Activated CD4-positive, alpha-beta T cell treated with anti-CD3 and anti-CD28 coated beads, Interleukin-2, amount 10 ng/mL, durations not matched to agents 24 days and 14 days (primary cell): ENCODE results near the gene TAGLN2. TPM values are rescaled to one million over a fixed set of nuclear protein-coding genes. Genes with fewer than 3 reads are reported as not detected.
A peak's percentile ranks its signal among the peaks of the same experiment; 100 is the strongest.

ENCODE experiments used
- DNase-seq: peaks from one replicate; pipeline ENCODE4 v3.0.0; 2022
- H3K27ac Mint-ChIP-seq: one replicate; pipeline ENCODE4 v1.8.0; 2022; ENCODE audit warnings: mild to moderate bottlenecking, mixed read lengths
- H3K27me3 Mint-ChIP-seq: one replicate; pipeline ENCODE4 v1.8.0; 2022; ENCODE audit warnings: mixed read lengths
- H3K36me3 Mint-ChIP-seq: one replicate; pipeline ENCODE4 v1.8.0; 2022; ENCODE audit warnings: low read depth, mild to moderate bottlenecking, mixed read lengths
- H3K4me1 Mint-ChIP-seq: one replicate; pipeline ENCODE4 v1.8.0; 2021; ENCODE audit warnings: mixed read lengths
- H3K4me3 Mint-ChIP-seq: one replicate; pipeline ENCODE4 v1.8.0; 2022; ENCODE audit warnings: mild to moderate bottlenecking, moderate library complexity, mixed read lengths
- H3K9me3 Mint-ChIP-seq: one replicate; pipeline ENCODE4 v1.8.0; 2021; ENCODE audit warnings: mixed read lengths
- intact Hi-C: fragments of 100-400 bp; cut with micrococcal nuclease; formaldehyde crosslinking; loops from one replicate; pipeline ENCODE4 v1.15.1; 2023
- total RNA-seq: library from RNA; stranded (reverse); gene quantifications from 2 replicates; pipeline ENCODE4 v1.2.3, GENCODE V29; 2022

TAGLN2 gene
- total RNA-seq, result 488 and 517 TPM in 2 replicates

- Mint-ChIP-seq H3K4me1 (peaks cover 45% of the 10 kb centered on the region), H3K36me3 (peaks cover 30% of the 10 kb centered on the region), H3K27me3 (no peaks in the 10 kb centered on the region), H3K27ac (peak within 1 kb of the TSS; percentile 98), H3K4me3 (peak within 1 kb of the TSS; percentile 92), H3K9me3 (no peaks in the 10 kb centered on the region)
- DNase-seq, result peak; percentile 98
- intact Hi-C loops, result loop anchor here (1.0 to 10.0 kb wide), 5 partner anchors 106 to 848 kb away; partner anchors contain the start of genes AIM2, DCAF8 and PIGM
These were observed at the start of gene TAGLN2 for GRCh38 chr1:159924791-159925718. Gene TAGLN2, minus strand, starts transcription at chr1:159925507. Its CDS starts 4,998 bp downstream, at chr1:159920509.

GRCh38 chr1:159974350-159974965 is 49.2 kb upstream of the TAGLN2 start:
- Mint-ChIP-seq H3K4me1 (no peaks in the 10 kb centered on the region), H3K27me3 (peaks cover 19% of the 10 kb centered on the region), H3K9me3 (no peaks in the 10 kb centered on the region), H3K4me3 (no peak overlapping the region), H3K27ac (no peak overlapping the region), H3K36me3 (no peaks in the 10 kb centered on the region)
- no peak for DNase-seq
- intact Hi-C loops, result no loop called here

- intact Hi-C loops, result no loop called here
- peaks cover 21% of the 10 kb centered on the region for H3K27me3 Mint-ChIP-seq
- H3K36me3 Mint-ChIP-seq, result no peaks in the 10 kb centered on the region
- H3K4me1 Mint-ChIP-seq, result no peaks in the 10 kb centered on the region
- no peak overlapping the region for H3K4me3 Mint-ChIP-seq
- H3K9me3 Mint-ChIP-seq, result no peaks in the 10 kb centered on the region
- DNase-seq, result no peak
- no peak overlapping the region for H3K27ac Mint-ChIP-seq
These were observed 48.1 kb upstream of the TAGLN2 start for GRCh38 chr1:159973350-159973940.

GRCh38 chr1:159972443-159973205 is 47.3 kb upstream of the TAGLN2 start:
- H3K27me3 Mint-ChIP-seq, result peaks cover 25% of the 10 kb centered on the region
- no peaks in the 10 kb centered on the region for H3K4me1 Mint-ChIP-seq
- no peaks in the 10 kb centered on the region for H3K9me3 Mint-ChIP-seq
- no peaks in the 10 kb centered on the region for H3K36me3 Mint-ChIP-seq
- no peak for DNase-seq
- H3K4me3 Mint-ChIP-seq, result no peak overlapping the region
- intact Hi-C loops, result no loop called here
- no peak overlapping the region for H3K27ac Mint-ChIP-seq

GRCh38 chr1:159970932-159971342 is 45.6 kb upstream of the TAGLN2 start:
- Mint-ChIP-seq H3K4me3 (no peak overlapping the region), H3K36me3 (no peaks in the 10 kb centered on the region), H3K9me3 (no peaks in the 10 kb centered on the region), H3K4me1 (no peaks in the 10 kb centered on the region), H3K27ac (no peak overlapping the region), H3K27me3 (peaks cover 30% of the 10 kb centered on the region)
- intact Hi-C loops, result no loop called here
- DNase-seq, result no peak

GRCh38 chr1:159968901-159969300 is 43.6 kb upstream of the TAGLN2 start:
- peaks cover 41% of the 10 kb centered on the region for H3K27me3 Mint-ChIP-seq
- DNase-seq, result no peak
- H3K9me3 Mint-ChIP-seq, result no peaks in the 10 kb centered on the region
- no peaks in the 10 kb centered on the region for H3K4me1 Mint-ChIP-seq
- H3K27ac Mint-ChIP-seq, result no peak overlapping the region
- no peaks in the 10 kb centered on the region for H3K36me3 Mint-ChIP-seq
- intact Hi-C loops, result no loop called here
- no peak overlapping the region for H3K4me3 Mint-ChIP-seq

GRCh38 chr1:159965263-159965662 is 40.0 kb upstream of the TAGLN2 start:
- DNase-seq, result no peak
- H3K36me3 Mint-ChIP-seq, result no peaks in the 10 kb centered on the region
- no peak overlapping the region for H3K27ac Mint-ChIP-seq
- intact Hi-C loops, result no loop called here
- H3K4me3 Mint-ChIP-seq, result no peak overlapping the region
- no peaks in the 10 kb centered on the region for H3K4me1 Mint-ChIP-seq
- H3K9me3 Mint-ChIP-seq, result no peaks in the 10 kb centered on the region
- peaks cover 37% of the 10 kb centered on the region for H3K27me3 Mint-ChIP-seq

- H3K9me3 Mint-ChIP-seq, result no peaks in the 10 kb centered on the region
These were observed 38.8 kb upstream of the TAGLN2 start for GRCh38 chr1:159964144-159964543.

GRCh38 chr1:159962176-159962575 is 36.9 kb upstream of the TAGLN2 start:
- intact Hi-C loops, result no loop called here
- Mint-ChIP-seq H3K36me3 (no peaks in the 10 kb centered on the region), H3K27ac (no peak overlapping the region), H3K4me3 (no peak overlapping the region), H3K4me1 (no peaks in the 10 kb centered on the region), H3K27me3 (peaks cover 22% of the 10 kb centered on the region), H3K9me3 (no peaks in the 10 kb centered on the region)
- no peak for DNase-seq

More at GRCh38 chr1:159964144-159964543, 38.8 kb upstream of the TAGLN2 start:
- no peaks in the 10 kb centered on the region for H3K4me1 Mint-ChIP-seq
- intact Hi-C loops, result no loop called here
- DNase-seq, result no peak
- H3K27me3 Mint-ChIP-seq, result peaks cover 37% of the 10 kb centered on the region
- H3K27ac Mint-ChIP-seq, result no peak overlapping the region
- H3K36me3 Mint-ChIP-seq, result no peaks in the 10 kb centered on the region
- H3K4me3 Mint-ChIP-seq, result no peak overlapping the region

- DNase-seq, result no peak
- Mint-ChIP-seq H3K36me3 (no peaks in the 10 kb centered on the region), H3K4me3 (no peak overlapping the region), H3K27ac (no peak overlapping the region), H3K4me1 (no peaks in the 10 kb centered on the region), H3K27me3 (peaks cover 19% of the 10 kb centered on the region), H3K9me3 (no peaks in the 10 kb centered on the region)
- intact Hi-C loops, result no loop called here
These were observed 36.3 kb upstream of the TAGLN2 start for GRCh38 chr1:159961636-159962035.

- Mint-ChIP-seq H3K27ac (no peak overlapping the region), H3K27me3 (peaks cover 16% of the 10 kb centered on the region), H3K4me3 (no peak overlapping the region), H3K4me1 (no peaks in the 10 kb centered on the region), H3K36me3 (no peaks in the 10 kb centered on the region), H3K9me3 (no peaks in the 10 kb centered on the region)
- intact Hi-C loops, result no loop called here
- DNase-seq, result no peak
These were observed 35.5 kb upstream of the TAGLN2 start for GRCh38 chr1:159960721-159961381.

GRCh38 chr1:159959451-159959850 is 34.1 kb upstream of the TAGLN2 start:
- Mint-ChIP-seq H3K4me1 (no peaks in the 10 kb centered on the region), H3K27me3 (peaks cover 15% of the 10 kb centered on the region), H3K4me3 (no peak overlapping the region), H3K27ac (no peak overlapping the region), H3K36me3 (no peaks in the 10 kb centered on the region), H3K9me3 (no peaks in the 10 kb centered on the region)
- no peak for DNase-seq
- intact Hi-C loops, result no loop called here

GRCh38 chr1:159958719-159959380 is 33.5 kb upstream of the TAGLN2 start:
- peaks cover 17% of the 10 kb centered on the region for H3K27me3 Mint-ChIP-seq
- H3K4me1 Mint-ChIP-seq, result no peaks in the 10 kb centered on the region
- H3K4me3 Mint-ChIP-seq, result no peak overlapping the region
- DNase-seq, result no peak
- no peak overlapping the region for H3K27ac Mint-ChIP-seq
- H3K9me3 Mint-ChIP-seq, result no peaks in the 10 kb centered on the region
- H3K36me3 Mint-ChIP-seq, result no peaks in the 10 kb centered on the region
- intact Hi-C loops, result no loop called here
